Endodermal cell (in vitro differentiated cells): ENCODE measurements around the gene TDRD1. TPM values are rescaled to one million over a fixed set of nuclear protein-coding genes. Genes with fewer than 3 reads are reported as not detected.

Experiments
- DNase-seq: peaks from one replicate; pipeline ENCODE4 v3.0.0-alpha.2; 2017
- H3K27ac ChIP-seq: 2 replicates; pipeline ENCODE4 v1.5.1; 2013; ENCODE audit warnings: mild to moderate bottlenecking, low read depth, low read length, moderate library complexity
- H3K27me3 ChIP-seq: 2 replicates; pipeline ENCODE4 v1.6.1; 2013; ENCODE audit warnings: mild to moderate bottlenecking, low read length, moderate library complexity; ENCODE audit not compliant: insufficient read depth, control insufficient read depth, poor library complexity, severe bottlenecking
- H3K36me3 ChIP-seq: 2 replicates; pipeline ENCODE4 v1.7.0; 2013; ENCODE audit warnings: mild to moderate bottlenecking, low read length, moderate library complexity; ENCODE audit not compliant: control insufficient read depth, insufficient read depth
- H3K4me1 ChIP-seq: one replicate; pipeline ENCODE4 v1.7.0; 2013; ENCODE audit warnings: low read length; ENCODE audit not compliant: control insufficient read depth, insufficient read depth
- H3K4me3 ChIP-seq: 2 replicates; pipeline ENCODE4 v1.5.1; 2013; ENCODE audit warnings: mild to moderate bottlenecking, low read length, moderate library complexity
- H3K9ac ChIP-seq: 2 replicates; pipeline ENCODE4 v1.6.1; 2013; ENCODE audit warnings: mild to moderate bottlenecking, low read length, moderate library complexity; ENCODE audit not compliant: poor library complexity, severe bottlenecking; ENCODE audit errors: extremely low read depth
- H3K9me3 ChIP-seq: 2 replicates; pipeline ENCODE4 v1.6.1; 2013; ENCODE audit warnings: mild to moderate bottlenecking, low read length, moderate library complexity; ENCODE audit not compliant: control insufficient read depth
- H3K27ac Mint-ChIP-seq: 2 replicates; pipeline ENCODE4 v1.8.0; 2020; ENCODE audit warnings: mixed read lengths
- H3K27me3 Mint-ChIP-seq: 2 replicates; pipeline ENCODE4 v1.8.0; 2021; ENCODE audit warnings: mild to moderate bottlenecking, mixed read lengths; ENCODE audit not compliant: insufficient read depth
- H3K36me3 Mint-ChIP-seq: 2 replicates; pipeline ENCODE4 v1.8.0; 2020; ENCODE audit warnings: low read depth, mixed read lengths
- H3K4me1 Mint-ChIP-seq: 2 replicates; pipeline ENCODE4 v1.8.0; 2020; ENCODE audit warnings: mixed read lengths
- H3K4me3 Mint-ChIP-seq: 2 replicates; pipeline ENCODE4 v1.8.0; 2020; ENCODE audit warnings: mild to moderate bottlenecking, moderate library complexity, mixed read lengths
- H3K9me3 Mint-ChIP-seq: 2 replicates; pipeline ENCODE4 v1.8.0; 2020; ENCODE audit warnings: mild to moderate bottlenecking, mixed read lengths
- CTCF ChIP-seq: fragments of 200-600 bp; sonication (generic); conservative IDR thresholded peaks from 2 replicates; pipeline ENCODE4 v1.5.0; 2021; ENCODE audit warnings: antibody characterized with exemption, mild to moderate bottlenecking
- WGBS, 2 experiments: methylation state at CpG; one replicate each; pipeline versions ENCODE4 v1.1.5 to v1.1.7; 2013; ENCODE audit warnings: missing lambda C conversion rate in 2 of 2, mixed read lengths in 1 of 2; ENCODE audit not compliant: insufficient coverage in 1 of 2, insufficient read length in 1 of 2; 5-methylcytosine and 5-hydroxymethylcytosine counted together
- total RNA-seq, 2 donors: library from RNA; stranded (reverse); fragmentation: NEBNext Ultra II Directional in 1 of 2; extraction: Animal tissue kit (Norgen Biotek cat#: 25700) in 1 of 2; gene quantifications; 2 replicates in 1 of 2; 3 replicates in 1 of 2; pipeline ENCODE4 v1.2.1, GENCODE V29; 2021

Gene TDRD1
- total RNA-seq, 2 donors from 2014 or later: 0.09 to 0.15 TPM

- no peaks in the 10 kb centered on the region for H3K27me3 Mint-ChIP-seq
- H3K27ac Mint-ChIP-seq: no peak overlapping the region
- Histone ChIP-seq H3K27ac (no peak overlapping the region), H3K36me3 (no peaks in the 10 kb centered on the region), H3K9ac (no peak overlapping the region), H3K9me3 (no peaks in the 10 kb centered on the region), H3K4me3 (no peak overlapping the region), H3K4me1 (no peaks in the 10 kb centered on the region), H3K27me3 (no peaks in the 10 kb centered on the region)
- DNase-seq: no peak
- TF ChIP-seq CTCF: no peak
- no peaks in the 10 kb centered on the region for H3K36me3 Mint-ChIP-seq
- H3K4me3 Mint-ChIP-seq: no peak overlapping the region
- peaks cover 5% of the 10 kb centered on the region for H3K4me1 Mint-ChIP-seq
- no peaks in the 10 kb centered on the region for H3K9me3 Mint-ChIP-seq
- 93 to 95% methylated on average over 4 to 6 of the region's 6 CpGs for WGBS, 2 experiments
Measured at GRCh38 chr10:114272696-114273095, 93.5 kb downstream of the TDRD1 start.

GRCh38 chr10:114273910-114274309, 94.8 kb downstream of the TDRD1 start:
- Mint-ChIP-seq H3K36me3 (no peaks in the 10 kb centered on the region), H3K27me3 (no peaks in the 10 kb centered on the region), H3K4me1 (peaks cover 5% of the 10 kb centered on the region), H3K4me3 (no peak overlapping the region), H3K9me3 (no peaks in the 10 kb centered on the region), H3K27ac (no peak overlapping the region)
- no peak for DNase-seq
- WGBS, 2 experiments: 94 to 97% methylated on average over 3 of the region's 3 CpGs
- TF ChIP-seq CTCF: no peak
- no peak overlapping the region for H3K4me3 ChIP-seq
- H3K36me3 ChIP-seq: no peaks in the 10 kb centered on the region
- H3K9ac ChIP-seq: no peak overlapping the region
- H3K9me3 ChIP-seq: no peaks in the 10 kb centered on the region
- no peaks in the 10 kb centered on the region for H3K4me1 ChIP-seq
- H3K27ac ChIP-seq: no peak overlapping the region
- H3K27me3 ChIP-seq: no peaks in the 10 kb centered on the region

GRCh38 chr10:114274616-114275453, 95.7 kb downstream of the TDRD1 start:
- 95% methylated on average over 10 to 16 of the region's 16 CpGs for WGBS, 2 experiments
- Histone ChIP-seq H3K4me3 (no peak overlapping the region), H3K9me3 (no peaks in the 10 kb centered on the region), H3K36me3 (no peaks in the 10 kb centered on the region), H3K4me1 (no peaks in the 10 kb centered on the region), H3K27ac (no peak overlapping the region), H3K9ac (no peak overlapping the region), H3K27me3 (no peaks in the 10 kb centered on the region)
- no peak for DNase-seq
- Mint-ChIP-seq H3K36me3 (no peaks in the 10 kb centered on the region), H3K4me1 (peaks cover 5% of the 10 kb centered on the region), H3K27ac (no peak overlapping the region), H3K9me3 (no peaks in the 10 kb centered on the region), H3K4me3 (no peak overlapping the region), H3K27me3 (no peaks in the 10 kb centered on the region)
- TF ChIP-seq CTCF: no peak
